HEK293 (cell line): ENCODE measurements around the gene RGS6.

Experiments used
- CTCF ChIA-PET: fragments of 350-600 bp; formaldehyde crosslinking; extraction: SDS; loops from one replicate; lab custom pipeline; 2021; ENCODE audit warnings: antibody characterized with exemption; lab: Yijun Ruan, JAX
- POLR2A ChIA-PET: fragments of 300-600 bp; formaldehyde crosslinking; extraction: SDS; loops from one replicate; lab custom pipeline; 2020; ENCODE audit warnings: antibody characterized with exemption, inconsistent platforms; lab: Yijun Ruan, JAX
- H3K27ac ChIP-seq: fragments of 200-500 bp; sonication (Bioruptor generic); 2 replicates; pipeline ENCODE4 v1.5.1; 2014; ENCODE audit warnings: low read depth, low read length, control low read depth, inconsistent platforms; ENCODE audit errors: extremely low read depth
- H3K36me3 ChIP-seq, 2 experiments: fragments of 200-500 bp in 1 of 2; sonication (Bioruptor generic) in 1 of 2; 1 replicate in 1 of 2; 2 replicates in 1 of 2; pipeline ENCODE4 v1.5.1; 2014 to 2017; ENCODE audit warnings: inconsistent platforms in 2 of 2, low read length in 2 of 2; ENCODE audit not compliant: control insufficient read depth in 2 of 2, insufficient read depth in 1 of 2
- H3K4me1 ChIP-seq: fragments of 200-500 bp; sonication (Bioruptor generic); 2 replicates; pipeline ENCODE4 v1.5.1; 2014; ENCODE audit warnings: mild to moderate bottlenecking, low read length, inconsistent platforms; ENCODE audit not compliant: control insufficient read depth, insufficient read depth
- H3K4me3 ChIP-seq: 2 replicates; pipeline ENCODE4 v1.5.1; 2011; ENCODE audit warnings: low read depth, mild to moderate bottlenecking, control low read depth, low read length, moderate library complexity
- H3K9me3 ChIP-seq: fragments of 200-500 bp; sonication (Bioruptor generic); 2 replicates; pipeline ENCODE4 v1.5.1; 2014; ENCODE audit warnings: low read depth, low read length, inconsistent platforms; ENCODE audit not compliant: control insufficient read depth, insufficient read depth
- BCL11B ChIP-seq: fragments of 450-650 bp; formaldehyde crosslinking; IDR thresholded peaks from 2 replicates; pipeline ENCODE4 v1.5.1; 2016; ENCODE audit warnings: low read depth, missing biosample characterization, missing genetic modification characterization
- GLIS2 ChIP-seq: fragments of 450-650 bp; formaldehyde crosslinking; IDR thresholded peaks from 2 replicates; pipeline ENCODE4 v1.5.1; 2016; ENCODE audit warnings: missing biosample characterization, missing genetic modification characterization
- KLF1 ChIP-seq: fragments of 450-650 bp; formaldehyde crosslinking; IDR thresholded peaks from 2 replicates; pipeline ENCODE4 v1.5.1; 2016; ENCODE audit warnings: missing biosample characterization, missing genetic modification characterization
- MEIS1 ChIP-seq: sonication (generic); formaldehyde crosslinking; IDR thresholded peaks from 2 replicates; pipeline ENCODE4 v1.8.1; 2022; ENCODE audit warnings: missing genetic modification reagents, mild to moderate bottlenecking, borderline replicate concordance
- REST ChIP-seq: fragments of 450-650 bp; formaldehyde crosslinking; IDR thresholded peaks from 2 replicates; pipeline ENCODE4 v1.5.1; 2016; ENCODE audit warnings: missing biosample characterization, missing genetic modification characterization
- TCF7L2 ChIP-seq: IDR thresholded peaks from 2 replicates; pipeline ENCODE4 v1.6.1; 2011; ENCODE audit warnings: low read depth, mild to moderate bottlenecking, inconsistent platforms, low read length, moderate library complexity, borderline replicate concordance
- TRIM28 ChIP-seq: IDR thresholded peaks from 2 replicates; pipeline ENCODE4 v1.6.1; 2011; ENCODE audit warnings: low read length, control low read depth, borderline replicate concordance
- ZBTB26 ChIP-seq: fragments of 450-650 bp; formaldehyde crosslinking; optimal IDR thresholded peaks from 2 replicates; pipeline ENCODE3; 2016; ENCODE audit warnings: missing biosample characterization, mild to moderate bottlenecking, missing genetic modification characterization
- ZBTB44 ChIP-seq: fragments of 450-650 bp; IDR thresholded peaks from 2 replicates; pipeline ENCODE4 v1.5.1; 2018; ENCODE audit warnings: missing biosample characterization, mild to moderate bottlenecking, missing genetic modification characterization
- ZFP37 ChIP-seq: fragments of 450-650 bp; formaldehyde crosslinking; IDR thresholded peaks from 2 replicates; pipeline ENCODE4 v1.5.1; 2016; ENCODE audit warnings: missing biosample characterization, missing genetic modification characterization
- ZNF132 ChIP-seq: fragments of 450-650 bp; formaldehyde crosslinking; IDR thresholded peaks from 2 replicates; pipeline ENCODE4 v1.5.1; 2017; ENCODE audit warnings: missing biosample characterization, missing genetic modification characterization, borderline replicate concordance
- ZNF16 ChIP-seq: fragments of 450-650 bp; formaldehyde crosslinking; IDR thresholded peaks from 2 replicates; pipeline ENCODE4 v1.5.1; 2016; ENCODE audit warnings: low read depth, missing biosample characterization, missing genetic modification characterization
- ZNF175 ChIP-seq: fragments of 450-650 bp; formaldehyde crosslinking; IDR thresholded peaks from 2 replicates; pipeline ENCODE4 v1.5.1; 2016; ENCODE audit warnings: missing biosample characterization, missing genetic modification characterization
- ZNF202 ChIP-seq: fragments of 450-650 bp; formaldehyde crosslinking; IDR thresholded peaks from 2 replicates; pipeline ENCODE4 v1.5.1; 2016; ENCODE audit warnings: missing biosample characterization, missing genetic modification characterization, borderline replicate concordance
- ZNF449 ChIP-seq: fragments of 450-650 bp; formaldehyde crosslinking; IDR thresholded peaks from 2 replicates; pipeline ENCODE4 v1.5.1; 2017; ENCODE audit warnings: missing biosample characterization, mild to moderate bottlenecking, missing genetic modification characterization, moderate library complexity
- ZNF48 ChIP-seq: fragments of 450-650 bp; formaldehyde crosslinking; IDR thresholded peaks from 2 replicates; pipeline ENCODE4 v1.5.1; 2016; ENCODE audit warnings: missing biosample characterization, missing genetic modification characterization
- ZNF529 ChIP-seq: fragments of 450-650 bp; formaldehyde crosslinking; IDR thresholded peaks from 2 replicates; pipeline ENCODE4 v1.5.1; 2017; ENCODE audit warnings: missing genetic modification characterization, missing biosample characterization; ENCODE audit not compliant: insufficient replicate concordance
- ZNF558 ChIP-seq: fragments of 450-650 bp; formaldehyde crosslinking; IDR thresholded peaks from 2 replicates; pipeline ENCODE4 v1.5.1; 2016; ENCODE audit warnings: missing biosample characterization, missing genetic modification characterization
- ZNF621 ChIP-seq: fragments of 450-650 bp; formaldehyde crosslinking; IDR thresholded peaks from 2 replicates; pipeline ENCODE4 v1.5.1; 2017; ENCODE audit warnings: missing biosample characterization, missing genetic modification characterization
- ZNF639 ChIP-seq: fragments of 450-650 bp; formaldehyde crosslinking; IDR thresholded peaks from 2 replicates; pipeline ENCODE4 v1.5.1; 2016; ENCODE audit warnings: missing biosample characterization, missing genetic modification characterization
- ZNF707 ChIP-seq: fragments of 450-650 bp; formaldehyde crosslinking; IDR thresholded peaks from 2 replicates; pipeline ENCODE4 v1.5.1; 2016; ENCODE audit warnings: missing biosample characterization, missing genetic modification characterization
- ZNF777 ChIP-seq: fragments of 450-650 bp; formaldehyde crosslinking; IDR thresholded peaks from 2 replicates; pipeline ENCODE4 v1.5.1; 2017; ENCODE audit warnings: missing biosample characterization, missing genetic modification characterization, borderline replicate concordance
- ZNF791 ChIP-seq: fragments of 450-650 bp; formaldehyde crosslinking; IDR thresholded peaks from 2 replicates; pipeline ENCODE4 v1.5.1; 2016; ENCODE audit warnings: missing biosample characterization, missing genetic modification characterization

The RGS6 gene

GRCh38 chr14:72595152-72595862, 663.1 kb downstream of the RGS6 start (continued):
- no peak for TF ChIP-seq ZNF48 (tag by site-specific recombination)
- TF ChIP-seq ZNF202 (tag by site-specific recombination) = no peak
- no peak for TF ChIP-seq TCF7L2

- Histone ChIP-seq H3K27ac (no peak overlapping the region), H3K4me1 (no peaks in the 10 kb centered on the region), H3K36me3 (no peaks in the 10 kb centered on the region), H3K9me3 (no peaks in the 10 kb centered on the region)
- ChIA-PET CTCF (no interaction called here), POLR2A (no interaction called here)
- TF ChIP-seq ZNF621 (tag by site-specific recombination) (no peak), ZFP37 (tag by site-specific recombination) (no peak), ZNF16 (tag by site-specific recombination) (no peak), MEIS1 (CRISPR knock-in tag) (no peak), KLF1 (no peak), ZBTB26 (tag by site-specific recombination) (no peak), BCL11B (tag by site-specific recombination) (no peak), ZNF791 (tag by site-specific recombination) (no peak), ZBTB44 (no peak), REST (no peak), ZNF132 (tag by site-specific recombination) (no peak), TRIM28 (no peak), ZNF639 (tag by site-specific recombination) (no peak), ZNF777 (no peak), ZNF449 (no peak), ZNF558 (tag by site-specific recombination) (no peak), ZNF529 (tag by site-specific recombination) (no peak), ZNF707 (tag by site-specific recombination) (no peak), GLIS2 (tag by site-specific recombination) (no peak), ZNF175 (no peak)
- TF ChIP-seq, all 188 proteins: peak for 0
- H3K4me3 ChIP-seq = no peak overlapping the region
These were observed 665.3 kb downstream of the RGS6 start for GRCh38 chr14:72597252-72598233.
